HG03280 (cell line): ENCODE results near the gene CRIP1.

Experiments
- ATAC-seq: cut with Tn5 transposase; IDR thresholded peaks from one replicate; pipeline ENCODE4 v1.9.1; 2021; ENCODE audit warnings: mild to moderate bottlenecking, moderate library complexity; ENCODE audit not compliant: unreplicated experiment

The CRIP1 gene

DNA sequence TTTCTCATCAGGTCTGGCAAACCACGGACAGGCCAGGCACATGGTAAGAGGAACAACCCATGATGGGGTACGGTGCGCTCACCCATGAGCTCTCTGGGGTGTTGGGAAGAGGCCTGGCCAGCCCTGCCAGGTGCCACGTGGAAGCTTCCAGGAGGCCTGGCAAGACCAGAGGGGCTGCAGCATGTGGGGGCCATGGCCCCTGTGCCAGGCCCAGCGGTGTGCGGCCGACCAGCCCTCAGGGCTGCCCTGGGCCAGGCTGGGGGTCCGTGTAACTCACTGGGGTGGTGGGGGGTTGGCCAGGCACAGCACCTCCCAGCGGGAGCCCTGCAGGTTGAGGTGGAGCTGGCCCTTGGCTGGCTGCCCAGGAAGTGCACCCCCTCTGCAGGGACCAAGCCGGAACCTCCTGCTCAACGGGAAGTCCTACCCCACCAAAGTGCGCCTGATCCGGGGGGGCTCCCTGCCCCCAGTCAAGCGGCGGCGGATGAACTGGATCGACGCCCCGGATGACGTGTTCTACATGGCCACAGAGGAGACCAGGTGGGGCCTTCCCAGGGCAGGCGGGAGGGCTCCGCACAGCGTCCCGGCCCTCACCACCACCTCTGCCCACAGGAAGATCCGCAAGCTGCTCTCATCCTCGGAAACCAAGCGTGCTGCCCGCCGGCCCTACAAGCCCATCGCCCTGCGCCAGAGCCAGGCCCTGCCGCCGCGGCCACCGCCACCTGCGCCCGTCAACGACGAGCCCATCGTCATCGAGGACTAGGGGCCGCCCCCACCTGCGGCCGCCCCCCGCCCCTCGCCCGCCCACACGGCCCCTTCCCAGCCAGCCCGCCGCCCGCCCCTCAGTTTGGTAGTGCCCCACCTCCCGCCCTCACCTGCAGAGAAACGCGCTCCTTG lies 17.0 kb upstream of the CRIP1 start:
- no peak for ATAC-seq

DNA sequence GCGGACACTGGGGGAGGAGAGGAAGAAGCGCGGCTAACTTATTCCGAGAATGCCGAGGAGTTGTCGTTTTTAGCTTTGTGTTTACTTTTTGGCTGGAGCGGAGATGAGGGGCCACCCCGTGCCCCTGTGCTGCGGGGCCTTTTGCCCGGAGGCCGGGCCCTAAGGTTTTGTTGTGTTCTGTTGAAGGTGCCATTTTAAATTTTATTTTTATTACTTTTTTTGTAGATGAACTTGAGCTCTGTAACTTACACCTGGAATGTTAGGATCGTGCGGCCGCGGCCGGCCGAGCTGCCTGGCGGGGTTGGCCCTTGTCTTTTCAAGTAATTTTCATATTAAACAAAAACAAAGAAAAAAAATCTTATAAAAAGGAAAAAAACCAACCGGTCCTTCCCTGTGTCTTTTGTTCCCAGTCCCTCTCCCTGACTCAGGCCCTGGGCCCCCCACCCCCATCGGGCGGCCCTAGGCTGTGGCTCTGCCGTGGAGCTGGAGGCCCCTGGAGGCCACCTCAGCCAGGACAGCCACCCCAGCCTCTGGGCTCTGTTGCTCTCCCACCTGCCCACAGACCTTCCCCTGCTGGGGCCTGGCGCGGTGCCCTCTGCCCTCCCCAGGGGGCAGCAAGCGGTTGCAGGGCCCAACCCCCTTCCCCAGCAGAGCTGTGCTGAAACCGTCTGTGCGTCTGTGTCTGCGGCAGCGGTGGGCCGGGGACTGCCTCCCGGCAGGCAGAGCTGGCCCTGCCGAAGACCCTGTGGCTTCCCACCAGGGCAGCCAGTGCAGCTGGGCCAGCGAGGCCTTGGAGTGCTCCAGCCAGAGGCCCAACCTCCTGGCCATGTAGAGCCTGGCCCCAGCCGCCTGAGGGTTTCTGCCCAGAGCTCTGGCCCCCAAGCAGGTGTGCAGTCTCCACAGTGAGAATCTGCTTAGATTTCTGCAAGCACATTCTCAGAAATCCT lies 16.1 kb upstream of the CRIP1 start:
- no peak for ATAC-seq

DNA sequence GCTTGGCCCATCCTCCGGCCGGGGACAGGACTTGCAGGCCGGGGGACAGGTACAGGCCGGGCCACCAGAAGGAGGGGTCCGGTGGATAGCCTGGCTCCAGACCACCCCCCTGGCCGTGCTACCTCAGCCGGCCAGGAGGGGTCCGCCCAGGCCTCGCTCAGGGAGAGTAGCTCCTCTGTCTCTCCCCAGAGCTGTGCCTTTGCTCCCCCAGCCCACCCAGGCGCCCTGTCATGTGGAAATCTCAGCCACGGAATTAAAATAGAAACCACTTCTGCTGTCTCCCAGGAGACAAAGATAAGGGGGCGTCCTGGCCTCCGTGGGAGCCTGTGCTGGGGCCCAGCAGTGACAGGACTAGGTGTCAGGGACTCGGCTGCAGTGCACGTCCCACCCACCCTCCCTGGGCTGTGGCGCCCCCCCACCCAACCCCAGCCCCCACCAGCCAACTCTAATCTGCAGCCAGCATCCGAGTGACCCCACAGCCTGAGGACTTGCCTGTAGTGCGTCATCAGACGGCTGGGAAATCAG lies 15.3 kb upstream of the CRIP1 start:
- ATAC-seq = no peak

DNA sequence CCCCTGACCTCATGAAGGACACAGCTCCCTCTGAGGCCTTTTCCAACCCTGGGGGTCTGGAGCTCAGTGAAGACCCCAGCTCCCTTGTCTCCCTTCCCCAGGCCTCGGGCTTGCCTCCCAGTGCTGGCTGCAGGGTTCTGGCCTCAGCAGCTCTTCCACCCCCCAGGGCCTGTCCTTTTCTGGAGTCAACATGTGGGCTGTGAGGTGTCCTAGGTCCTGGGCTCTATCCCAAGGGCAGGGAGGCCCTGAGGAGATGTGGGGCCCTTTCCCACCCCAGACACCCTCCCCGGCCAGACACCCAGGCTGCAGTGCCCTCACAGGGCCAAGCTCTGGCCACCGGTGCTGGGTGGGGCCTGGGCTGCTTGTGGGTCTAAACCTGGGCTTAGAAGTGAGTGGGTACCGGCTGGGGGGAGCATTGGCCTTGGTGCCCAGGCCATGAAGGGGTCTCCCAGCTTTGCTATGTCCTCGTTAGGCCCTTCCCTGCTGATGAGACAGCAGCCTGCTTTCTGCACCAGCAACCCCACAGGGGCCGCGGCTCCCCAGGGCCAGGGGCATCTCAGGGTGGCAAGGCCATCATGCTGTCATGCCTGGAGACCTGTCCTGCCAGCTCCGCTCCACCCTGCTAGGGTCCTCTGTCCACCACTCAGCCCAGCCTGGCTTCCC lies 14.7 kb upstream of the CRIP1 start:
- ATAC-seq = no peak

DNA sequence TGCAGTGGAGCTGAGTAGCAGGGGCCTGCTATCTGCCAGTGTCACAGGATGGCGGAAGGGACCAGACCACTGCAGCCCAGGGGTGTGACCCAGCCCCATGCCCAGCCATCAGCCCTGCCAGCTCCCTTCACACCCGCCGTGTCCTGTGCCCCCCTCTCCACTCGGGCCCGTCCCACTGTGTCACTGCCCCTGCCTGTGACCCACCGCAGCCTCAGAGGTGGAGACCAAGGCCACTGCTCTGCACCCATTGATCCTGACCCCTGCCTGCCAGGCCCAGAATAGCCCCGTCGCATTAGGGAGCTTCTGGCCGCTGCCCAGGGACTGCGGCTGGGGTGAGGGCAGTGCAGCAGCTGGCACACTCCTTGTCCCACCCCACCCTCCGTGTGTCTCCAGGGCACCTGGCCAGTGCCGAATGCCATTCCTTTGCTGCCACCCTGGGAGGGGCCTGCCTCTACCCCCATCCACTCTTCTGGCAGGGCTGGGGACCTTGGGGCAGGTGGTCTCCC lies 14.1 kb upstream of the CRIP1 start:
- no peak for ATAC-seq

DNA sequence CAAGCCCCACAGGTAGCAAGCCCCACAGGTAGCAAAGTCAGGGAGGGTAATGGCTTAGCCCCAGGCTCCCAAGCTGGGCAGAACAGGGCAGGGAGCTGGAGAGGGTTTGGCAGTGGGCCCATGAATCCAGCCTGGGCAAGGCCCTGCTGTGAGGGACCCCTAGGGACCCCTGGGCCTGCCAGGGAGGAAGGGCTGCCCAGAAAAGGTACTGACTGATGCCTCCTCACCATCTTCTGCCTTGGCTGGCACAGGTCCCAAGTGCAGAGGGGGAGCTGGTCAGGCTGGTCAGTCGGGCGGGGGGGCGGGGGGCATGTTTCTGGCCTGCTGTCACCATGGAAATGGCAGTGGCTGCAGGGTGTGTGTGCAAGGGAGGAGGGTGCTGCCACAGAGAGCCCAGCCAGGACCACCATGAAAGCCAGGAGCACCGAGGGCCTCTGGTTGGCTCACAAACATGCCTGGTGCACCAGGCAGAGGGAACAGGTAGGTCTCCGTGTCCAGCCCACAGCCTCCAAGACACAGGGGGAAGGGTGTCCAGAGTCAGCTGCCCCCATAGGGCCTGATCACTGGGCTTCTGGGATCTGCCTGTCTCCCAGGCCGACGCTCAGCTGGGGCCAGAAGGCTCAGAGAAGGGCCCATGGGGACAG lies 13.5 kb upstream of the CRIP1 start:
- no peak for ATAC-seq

DNA sequence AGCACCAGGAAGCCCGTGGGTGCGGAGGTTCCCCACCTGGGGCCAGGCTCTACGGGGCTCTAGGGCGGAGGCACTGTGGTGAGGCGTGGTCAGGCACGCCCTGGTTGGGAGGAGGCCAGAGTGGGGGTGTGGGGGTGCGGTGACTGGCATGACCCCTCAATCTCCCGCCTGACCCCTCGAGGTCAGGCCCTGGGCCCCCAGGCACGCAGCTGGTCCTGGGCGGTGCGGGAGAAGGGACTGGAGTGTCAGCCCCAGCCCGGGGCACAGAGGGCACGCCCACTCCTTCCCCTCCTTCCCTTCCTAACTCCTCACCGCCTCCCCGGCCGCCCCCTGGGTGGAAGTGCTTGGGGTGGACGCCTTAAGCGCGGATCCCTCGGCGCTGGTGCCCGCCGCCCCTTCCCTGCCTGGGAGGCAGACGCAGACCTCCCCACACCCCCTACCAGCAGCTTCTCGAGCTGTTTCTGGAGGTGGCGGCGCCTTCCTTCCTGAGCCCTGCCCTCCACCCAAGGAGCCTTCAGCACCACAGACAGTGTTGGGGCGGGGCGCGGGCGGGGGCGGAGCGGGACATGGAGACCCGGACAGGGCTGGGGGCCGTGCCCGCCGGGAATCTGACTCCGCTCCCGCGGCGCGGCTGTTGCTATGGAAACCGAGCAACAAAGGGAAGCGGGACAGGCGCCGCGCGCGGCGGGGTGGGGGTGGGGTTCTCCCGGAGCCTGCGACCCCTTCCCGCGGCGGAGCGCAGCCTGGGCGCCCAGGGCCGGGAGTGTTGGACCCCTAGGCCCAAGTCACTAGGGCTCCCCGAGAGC lies 12.8 kb upstream of the CRIP1 start:
- ATAC-seq = no peak

DNA sequence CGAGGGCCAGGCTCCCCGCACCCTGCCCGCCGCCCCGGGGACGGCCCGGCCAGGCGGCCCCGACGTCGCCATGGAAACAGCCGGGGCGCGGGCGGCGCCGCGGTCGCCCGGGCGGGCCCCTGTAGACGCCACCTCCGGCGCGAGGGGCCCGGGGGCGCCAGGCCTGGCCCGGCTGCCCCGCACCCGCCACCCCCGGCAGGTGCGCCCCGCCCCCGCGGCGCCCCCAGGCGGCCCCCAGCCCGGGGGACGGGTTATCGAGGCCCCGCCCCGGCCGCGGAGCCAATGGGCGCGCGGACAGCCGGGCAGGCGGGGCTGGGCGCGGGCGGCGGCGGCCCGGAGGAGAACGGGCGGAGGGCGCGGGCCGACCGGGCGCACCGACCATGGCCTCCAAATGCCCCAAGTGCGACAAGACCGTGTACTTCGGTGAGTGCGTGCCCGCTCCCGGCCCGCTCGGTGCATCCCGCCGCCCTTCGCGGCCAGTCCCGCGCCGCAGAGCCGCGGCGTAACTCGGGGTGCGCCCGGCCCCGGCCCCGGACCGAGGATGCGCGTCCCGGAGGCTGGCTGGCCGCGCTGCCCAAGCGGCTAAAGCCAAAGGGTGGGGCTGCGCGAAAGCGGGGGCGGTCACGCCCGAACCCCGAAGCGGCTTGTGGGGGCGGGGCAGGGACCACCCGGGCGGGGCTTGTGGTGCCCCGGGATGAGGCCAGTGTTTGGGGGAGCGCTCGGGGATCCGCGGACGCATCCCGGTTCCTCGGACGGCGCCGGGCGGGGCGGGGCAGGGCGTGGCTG lies 12.0 kb upstream of the CRIP1 start, which contains the start of gene CRIP2:
Gene CRIP2, plus strand, starts transcription at position 339 of the 786 bp plus-strand sequence. Its CDS starts 42 bp downstream, at position 381.
- no peak for ATAC-seq

DNA sequence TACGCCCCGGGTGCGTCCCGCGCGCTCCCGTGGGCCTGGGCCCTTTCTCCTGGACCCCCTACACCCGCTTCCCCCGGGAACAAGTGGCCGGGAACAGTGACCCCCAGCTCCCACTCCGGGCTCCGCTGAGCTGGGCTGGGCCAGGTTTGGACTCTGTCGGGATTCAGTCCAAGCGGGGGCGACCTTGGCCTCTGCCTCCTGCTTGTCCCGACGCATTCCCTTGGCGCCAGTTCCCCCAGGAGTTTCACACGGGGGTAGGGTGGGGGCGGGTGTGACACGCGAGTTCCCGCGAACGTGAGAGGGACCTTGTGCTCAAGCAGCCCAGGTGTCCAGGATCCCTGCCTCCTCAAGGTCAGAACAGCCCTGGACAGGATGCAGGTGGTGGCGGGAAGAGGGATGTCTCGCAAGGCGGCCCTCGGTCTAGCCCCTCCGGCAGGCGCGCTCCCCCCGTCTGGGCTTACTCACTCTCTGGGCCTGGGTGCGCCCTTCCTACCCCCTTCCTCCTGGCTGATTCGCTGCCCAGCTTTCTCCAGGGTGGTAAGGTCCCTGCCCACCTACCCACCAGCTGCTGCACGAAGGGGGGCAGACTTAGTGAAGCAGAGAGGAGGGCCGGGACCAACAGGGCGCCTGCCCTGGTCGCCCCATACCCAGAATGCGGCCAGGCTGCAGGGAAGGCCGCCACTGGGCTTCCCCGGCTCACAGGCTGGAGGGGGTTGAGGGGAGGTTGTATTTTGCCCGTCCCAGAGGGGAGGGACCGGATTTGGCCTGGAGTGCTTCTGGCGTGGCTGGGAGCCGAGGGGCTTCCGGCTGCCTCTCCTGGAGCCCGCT lies 11.2 kb upstream of the CRIP1 start:
- no peak for ATAC-seq

DNA sequence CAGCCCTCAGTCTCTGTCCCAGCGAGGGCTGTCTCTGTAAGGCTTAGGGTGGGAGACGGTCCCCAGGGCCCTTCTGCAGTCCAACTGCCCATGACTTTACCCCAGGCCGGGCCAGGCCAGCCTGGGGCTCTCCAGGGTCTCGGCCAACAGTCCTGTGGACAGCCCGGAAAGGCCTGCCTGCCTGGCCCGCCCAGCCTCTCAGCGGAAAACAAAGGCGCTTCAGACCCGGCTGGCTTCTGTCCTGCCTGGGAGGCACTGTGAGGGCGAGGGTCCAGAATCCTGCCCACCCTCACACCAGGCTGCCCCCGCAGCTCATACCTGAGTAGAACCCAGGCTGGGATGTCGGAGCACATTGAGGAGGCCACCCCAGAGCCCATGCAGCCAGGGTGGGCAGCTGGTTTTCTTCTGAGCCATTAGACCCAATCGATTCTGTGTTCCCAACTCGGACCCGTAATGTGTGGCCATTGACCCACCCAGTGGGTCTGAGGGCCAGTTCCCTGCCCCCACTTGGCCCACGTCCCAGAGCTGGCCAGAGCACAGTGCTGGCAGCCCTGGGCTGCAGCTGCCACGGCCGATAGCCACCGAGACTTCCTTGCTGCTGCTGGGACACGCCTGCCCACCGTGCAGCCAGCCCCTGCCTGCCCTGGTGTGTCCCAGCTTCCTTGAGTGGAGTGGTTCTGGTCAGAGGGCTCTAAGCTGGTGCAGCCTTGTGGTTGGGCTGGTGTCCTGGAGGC lies 10.4 kb upstream of the CRIP1 start:
- ATAC-seq = no peak

DNA sequence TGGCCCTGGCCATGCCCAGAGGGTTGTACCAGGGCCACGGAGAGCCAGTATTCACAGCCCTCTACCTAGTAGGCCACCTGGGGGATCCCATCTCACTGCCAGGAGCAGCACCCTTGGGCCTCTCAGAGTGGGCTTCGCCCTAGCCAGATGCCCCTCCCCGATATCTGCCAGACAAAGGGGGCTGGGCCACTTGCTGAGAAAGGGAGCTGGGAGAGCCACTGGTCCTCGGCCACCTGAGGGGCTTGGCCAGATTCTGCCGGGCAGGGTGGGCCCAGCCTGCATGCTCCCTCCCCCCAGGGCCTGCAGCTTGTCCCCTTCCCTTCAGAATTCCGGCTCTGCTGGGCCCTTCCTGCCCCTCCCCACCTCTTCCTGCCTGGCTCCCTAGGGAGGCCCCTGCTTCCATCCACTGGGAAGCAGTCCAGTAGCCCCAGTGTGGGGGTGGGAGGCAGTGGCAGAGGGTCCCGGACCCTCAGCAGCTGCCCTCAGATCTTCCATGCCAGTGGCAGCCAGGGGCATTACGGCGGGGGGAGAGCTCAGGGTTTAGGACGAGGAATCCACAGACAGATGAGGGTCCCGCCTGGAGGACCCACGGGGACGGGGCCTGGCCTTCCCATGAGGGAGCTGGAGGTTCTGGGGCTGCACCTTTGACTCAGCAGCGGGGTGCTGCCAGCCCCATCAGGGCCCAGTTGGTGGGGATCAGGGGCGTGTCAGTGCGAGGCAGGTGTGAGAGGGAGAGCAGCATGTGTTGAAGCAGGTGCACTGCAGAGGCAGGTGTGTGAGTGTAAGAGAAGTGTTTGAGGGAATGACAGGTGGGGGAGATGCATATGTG lies 9.6 kb upstream of the CRIP1 start:
- no peak for ATAC-seq

DNA sequence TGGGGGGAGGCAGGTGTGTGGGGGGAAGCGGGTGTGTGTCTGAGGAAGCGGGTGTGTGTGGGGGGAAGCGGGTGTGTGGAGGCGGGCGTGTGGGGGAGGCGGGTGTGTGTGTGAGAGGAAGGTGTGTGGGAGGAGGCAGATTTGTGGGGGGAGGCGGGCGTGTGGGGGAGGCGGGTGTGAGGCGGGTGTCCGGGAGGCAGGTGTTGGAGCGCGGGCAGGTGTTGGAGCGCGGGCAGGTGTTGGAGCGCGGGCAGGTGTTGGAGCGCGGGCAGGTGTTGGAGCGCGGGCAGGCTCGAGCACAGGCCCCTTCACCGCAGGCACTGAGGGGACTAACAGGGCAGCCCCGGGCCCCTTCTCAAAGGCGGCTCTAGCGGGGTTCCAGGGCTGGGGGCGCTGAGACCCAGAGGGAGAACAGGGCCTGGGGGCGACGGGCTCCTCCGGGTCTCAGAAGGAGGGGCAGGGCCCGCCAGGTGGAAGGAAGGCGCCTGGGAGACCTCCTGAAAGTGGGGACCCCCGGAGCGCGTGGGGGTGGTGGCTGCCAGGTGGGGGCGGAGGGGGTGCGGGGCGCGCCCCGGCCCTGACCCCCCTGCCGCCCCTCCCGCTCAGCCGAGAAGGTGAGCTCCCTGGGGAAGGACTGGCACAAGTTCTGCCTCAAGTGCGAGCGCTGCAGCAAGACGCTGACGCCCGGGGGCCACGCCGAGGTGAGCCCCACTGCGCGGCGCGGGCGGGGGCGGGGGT lies 8.9 kb upstream of the CRIP1 start:
- no peak for ATAC-seq

DNA sequence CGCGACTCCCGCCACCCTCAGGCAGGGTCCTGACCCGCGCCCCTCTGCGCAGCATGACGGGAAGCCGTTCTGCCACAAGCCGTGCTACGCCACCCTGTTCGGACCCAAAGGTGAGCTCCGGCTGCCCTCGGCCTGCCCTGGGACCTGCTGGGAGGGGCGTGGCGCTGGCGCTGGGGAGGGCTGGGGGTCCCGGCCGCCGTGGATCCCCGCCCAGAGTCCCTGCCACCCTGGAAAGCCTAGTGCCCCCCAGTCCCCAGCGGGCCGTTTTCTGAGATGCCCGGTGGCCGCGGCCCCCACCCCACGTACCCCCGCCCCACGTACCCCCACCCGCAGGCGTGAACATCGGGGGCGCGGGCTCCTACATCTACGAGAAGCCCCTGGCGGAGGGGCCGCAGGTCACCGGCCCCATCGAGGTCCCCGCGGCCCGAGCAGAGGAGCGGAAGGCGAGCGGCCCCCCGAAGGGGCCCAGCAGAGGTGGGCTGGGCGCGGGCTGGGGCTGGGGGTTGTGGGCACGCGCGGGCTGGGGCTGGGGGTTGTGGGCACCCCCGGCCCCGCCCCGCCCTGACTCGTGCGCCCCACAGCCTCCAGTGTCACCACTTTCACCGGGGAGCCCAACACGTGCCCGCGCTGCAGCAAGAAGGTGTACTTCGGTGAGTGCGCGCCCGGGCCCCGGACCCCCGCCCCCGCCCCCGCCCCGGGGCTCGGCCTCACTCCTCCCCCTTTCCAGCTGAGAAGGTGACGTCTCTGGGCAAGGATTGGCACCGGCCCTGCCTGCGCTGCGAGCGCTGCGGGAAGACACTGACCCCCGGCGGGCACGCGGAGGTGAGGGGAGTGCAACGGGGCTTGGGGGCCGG lies 8.1 kb upstream of the CRIP1 start:
- no peak for ATAC-seq

DNA sequence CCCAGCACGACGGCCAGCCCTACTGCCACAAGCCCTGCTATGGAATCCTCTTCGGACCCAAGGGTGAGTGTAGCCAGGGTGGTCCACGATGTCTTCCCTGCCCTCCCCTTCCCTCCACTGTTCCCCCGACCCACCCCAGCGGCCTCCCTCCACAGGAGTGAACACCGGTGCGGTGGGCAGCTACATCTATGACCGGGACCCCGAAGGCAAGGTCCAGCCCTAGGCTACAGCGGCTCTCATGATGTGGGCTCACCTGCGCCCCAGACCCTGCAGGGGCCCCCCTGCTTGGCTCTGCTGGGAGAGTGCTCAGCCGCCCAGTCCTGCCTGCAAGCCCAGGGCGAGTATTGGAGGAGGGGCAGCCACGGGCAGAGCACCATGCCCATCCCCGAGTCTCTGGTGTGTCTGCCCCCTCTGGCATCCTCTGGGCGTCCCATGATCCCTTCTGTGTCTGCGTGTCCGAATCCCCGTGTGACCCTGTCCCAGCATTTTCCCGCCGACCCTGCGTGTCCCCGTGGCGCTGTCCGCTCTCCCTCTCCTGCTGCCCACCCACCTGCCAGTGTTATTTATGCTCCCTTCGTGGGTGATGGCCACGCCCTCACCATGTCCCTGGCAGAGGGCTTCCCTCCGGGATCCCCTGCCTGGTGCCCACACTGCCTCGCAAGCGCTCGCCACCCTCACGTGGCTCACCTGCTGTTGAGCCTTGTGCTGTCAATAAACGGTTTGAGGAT lies 7.1 kb upstream of the CRIP1 start:
- ATAC-seq = no peak
